Osteoblast (primary cell): ENCODE data around the gene MT1G. TPM values are rescaled to one million over a fixed set of nuclear protein-coding genes. Genes with fewer than 3 reads are reported as not detected.

ENCODE experiments used
- DNase-seq: peaks from one replicate; pipeline ENCODE4 v3.0.0; 2011; ENCODE audit warnings: low spot score, mixed read lengths; ENCODE audit not compliant: insufficient read length; ENCODE audit errors: missing footprints
- H2AFZ ChIP-seq: 2 replicates; pipeline ENCODE4 v1.6.0; 2011; ENCODE audit warnings: mild to moderate bottlenecking, low read length
- H3K27ac ChIP-seq: 2 replicates; pipeline ENCODE4 v1.5.1; 2011; ENCODE audit warnings: mild to moderate bottlenecking, low read depth, low read length, moderate library complexity
- H3K27me3 ChIP-seq: 2 replicates; pipeline ENCODE4 v1.6.0; 2012; ENCODE audit warnings: mild to moderate bottlenecking, control low read depth, inconsistent platforms, low read length, moderate library complexity; ENCODE audit not compliant: insufficient read depth
- H3K36me3 ChIP-seq: 2 replicates; pipeline ENCODE4 v1.5.1; 2011; ENCODE audit warnings: mild to moderate bottlenecking, low read length, control low read depth, moderate library complexity; ENCODE audit not compliant: insufficient read depth
- H3K4me1 ChIP-seq: 2 replicates; pipeline ENCODE4 v1.5.1; 2011; ENCODE audit warnings: mild to moderate bottlenecking, low read length, control low read depth, moderate library complexity; ENCODE audit not compliant: insufficient read depth
- H3K4me2 ChIP-seq: 2 replicates; pipeline ENCODE4 v1.6.0; 2011; ENCODE audit warnings: mild to moderate bottlenecking, low read length; ENCODE audit not compliant: insufficient read depth
- H3K4me3 ChIP-seq: fragments of 200-600 bp; sonication (generic); 3 replicates; pipeline ENCODE4 v1.5.1; 2012; ENCODE audit warnings: mild to moderate bottlenecking, low read length, inconsistent platforms; ENCODE audit not compliant: insufficient read depth
- H3K79me2 ChIP-seq: 2 replicates; pipeline ENCODE4 v1.6.0; 2012; ENCODE audit warnings: mild to moderate bottlenecking, low read length, control low read depth, inconsistent platforms; ENCODE audit not compliant: insufficient read depth
- H3K9me3 ChIP-seq: 2 replicates; pipeline ENCODE4 v1.5.1; 2011; ENCODE audit warnings: low read depth, low read length, control low read depth
- H4K20me1 ChIP-seq: 2 replicates; pipeline ENCODE4 v1.6.0; 2012; ENCODE audit warnings: mild to moderate bottlenecking, low read length, control low read depth; ENCODE audit not compliant: insufficient read depth
- total RNA-seq: library from RNA; depleted of rRNA; stranded (reverse); fragments of >200 nt; gene quantifications from 2 replicates; pipeline ENCODE4 v1.2.3, GENCODE V29; 2012
- TF ChIP-seq, protein P1 (sequence below): IDR thresholded peaks from 2 replicates; pipeline ENCODE4 v1.5.1; 2011; ENCODE audit warnings: mild to moderate bottlenecking, low read depth, low read length, moderate library complexity; ENCODE audit errors: extremely low read depth

The MT1G gene
- total RNA-seq, 1 donor: not detected

DNA sequence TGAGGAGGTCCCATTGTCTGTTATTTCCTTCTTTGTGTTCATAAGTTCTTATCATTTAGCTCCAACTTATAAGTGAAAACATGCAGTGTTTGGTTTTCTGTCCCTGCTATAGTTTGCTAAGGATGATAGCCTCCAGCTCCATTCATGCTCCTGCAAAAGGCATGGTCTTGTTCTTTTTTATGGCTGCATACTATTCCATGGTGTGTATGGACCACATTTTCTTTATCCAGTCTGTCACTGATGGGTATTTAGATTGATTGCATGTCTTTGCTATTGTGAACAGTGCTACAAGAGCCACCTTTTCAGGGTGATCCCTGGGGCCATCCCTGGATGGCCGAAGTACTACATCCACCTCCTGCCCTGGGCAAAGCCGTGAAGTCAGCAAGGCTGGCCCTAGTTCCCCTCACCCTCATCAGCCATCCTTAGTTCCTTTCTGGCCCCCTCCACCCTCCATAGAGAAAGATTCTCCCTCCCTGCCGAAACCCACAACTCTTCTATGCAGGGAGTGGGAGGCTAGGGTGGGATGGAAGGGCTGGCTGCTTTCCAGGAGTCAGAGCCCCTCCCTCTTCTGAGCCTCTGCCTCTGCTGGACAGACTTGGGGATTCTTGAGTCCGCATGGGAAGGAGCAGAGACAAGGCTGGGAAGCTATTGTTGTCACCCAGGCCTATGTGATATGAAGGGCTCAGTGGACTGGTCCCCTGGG lies 22.7 kb upstream of the MT1G start:
- no peak overlapping the region for H3K4me2 ChIP-seq
- H2AFZ ChIP-seq: no peak overlapping the region
- H3K4me1 ChIP-seq: no peaks in the 10 kb centered on the region
- no peak overlapping the region for H3K4me3 ChIP-seq
- H4K20me1 ChIP-seq: no peaks in the 10 kb centered on the region
- H3K79me2 ChIP-seq: no peaks in the 10 kb centered on the region
- DNase-seq: no peak
- H3K36me3 ChIP-seq: no peaks in the 10 kb centered on the region
- TF ChIP-seq, protein P1, sequence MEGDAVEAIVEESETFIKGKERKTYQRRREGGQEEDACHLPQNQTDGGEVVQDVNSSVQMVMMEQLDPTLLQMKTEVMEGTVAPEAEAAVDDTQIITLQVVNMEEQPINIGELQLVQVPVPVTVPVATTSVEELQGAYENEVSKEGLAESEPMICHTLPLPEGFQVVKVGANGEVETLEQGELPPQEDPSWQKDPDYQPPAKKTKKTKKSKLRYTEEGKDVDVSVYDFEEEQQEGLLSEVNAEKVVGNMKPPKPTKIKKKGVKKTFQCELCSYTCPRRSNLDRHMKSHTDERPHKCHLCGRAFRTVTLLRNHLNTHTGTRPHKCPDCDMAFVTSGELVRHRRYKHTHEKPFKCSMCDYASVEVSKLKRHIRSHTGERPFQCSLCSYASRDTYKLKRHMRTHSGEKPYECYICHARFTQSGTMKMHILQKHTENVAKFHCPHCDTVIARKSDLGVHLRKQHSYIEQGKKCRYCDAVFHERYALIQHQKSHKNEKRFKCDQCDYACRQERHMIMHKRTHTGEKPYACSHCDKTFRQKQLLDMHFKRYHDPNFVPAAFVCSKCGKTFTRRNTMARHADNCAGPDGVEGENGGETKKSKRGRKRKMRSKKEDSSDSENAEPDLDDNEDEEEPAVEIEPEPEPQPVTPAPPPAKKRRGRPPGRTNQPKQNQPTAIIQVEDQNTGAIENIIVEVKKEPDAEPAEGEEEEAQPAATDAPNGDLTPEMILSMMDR: no peak
- no peaks in the 10 kb centered on the region for H3K27me3 ChIP-seq
- no peak overlapping the region for H3K27ac ChIP-seq
- H3K9me3 ChIP-seq: no peaks in the 10 kb centered on the region

DNA sequence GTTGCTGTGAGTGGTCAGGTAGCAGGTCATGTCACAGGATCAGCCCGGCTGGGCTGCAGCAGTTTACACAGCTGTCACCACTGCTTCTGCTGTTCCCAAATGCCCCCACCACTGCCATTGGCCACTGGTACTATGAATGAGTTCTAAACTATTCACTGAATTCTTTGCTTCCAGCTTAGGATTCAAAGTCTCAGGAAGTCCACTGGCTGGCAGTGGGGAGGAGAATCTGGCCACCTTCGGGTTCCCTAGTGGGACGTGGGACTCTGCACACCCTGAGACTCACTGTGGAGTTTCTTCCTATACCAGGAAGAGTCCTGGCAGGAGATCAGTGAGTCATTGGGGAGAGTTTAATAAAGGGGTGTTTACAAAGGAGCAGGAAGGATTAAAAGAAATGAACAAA lies 21.3 kb upstream of the MT1G start:
- H3K9me3 ChIP-seq: no peaks in the 10 kb centered on the region
- no peaks in the 10 kb centered on the region for H3K36me3 ChIP-seq
- no peaks in the 10 kb centered on the region for H3K79me2 ChIP-seq
- TF ChIP-seq, protein P1: no peak
- no peak overlapping the region for H3K4me3 ChIP-seq
- DNase-seq: no peak
- H3K4me1 ChIP-seq: no peaks in the 10 kb centered on the region
- no peaks in the 10 kb centered on the region for H3K27me3 ChIP-seq
- H2AFZ ChIP-seq: no peak overlapping the region
- H4K20me1 ChIP-seq: no peaks in the 10 kb centered on the region
- no peak overlapping the region for H3K4me2 ChIP-seq
- H3K27ac ChIP-seq: no peak overlapping the region

DNA sequence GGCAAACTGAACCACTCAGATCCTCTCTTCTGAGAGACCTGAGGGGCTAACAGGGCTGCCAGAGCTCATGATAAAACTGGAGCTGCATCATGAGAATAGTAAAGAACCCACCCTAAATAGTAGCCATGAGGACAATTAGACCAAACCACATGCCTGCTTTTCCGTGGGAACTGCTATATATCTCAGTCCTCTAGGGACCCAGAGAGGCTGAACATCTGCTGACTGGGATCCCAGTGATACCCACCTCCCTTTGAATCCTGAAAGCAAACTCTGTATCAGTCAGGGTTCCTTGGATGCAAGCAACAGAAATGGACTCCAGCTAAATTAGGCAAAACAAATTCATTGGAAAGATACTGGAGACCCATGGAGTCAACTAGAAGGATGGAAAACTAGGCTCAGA lies 20.9 kb upstream of the MT1G start:
- Histone ChIP-seq H3K4me2 (no peak overlapping the region), H3K27me3 (no peaks in the 10 kb centered on the region), H2AFZ (no peak overlapping the region), H3K79me2 (no peaks in the 10 kb centered on the region), H3K36me3 (no peaks in the 10 kb centered on the region), H4K20me1 (no peaks in the 10 kb centered on the region), H3K9me3 (no peaks in the 10 kb centered on the region), H3K4me1 (peaks cover under 1% of the 10 kb centered on the region), H3K4me3 (no peak overlapping the region), H3K27ac (no peak overlapping the region)
- TF ChIP-seq, protein P1: no peak
- DNase-seq: no peak

GRCh38 chr16:56686758-56687157 lies 18.9 kb upstream of the MT1G start:
- H3K4me2 ChIP-seq: no peak overlapping the region
- TF ChIP-seq, protein P1: no peak
- H3K4me3 ChIP-seq: no peak overlapping the region

More at GRCh38 chr16:56686758-56687157, 18.9 kb upstream of the MT1G start:
- Histone ChIP-seq H3K4me1 (peaks cover 14% of the 10 kb centered on the region), H2AFZ (no peak overlapping the region), H4K20me1 (no peaks in the 10 kb centered on the region), H3K27ac (no peak overlapping the region), H3K27me3 (no peaks in the 10 kb centered on the region), H3K9me3 (no peaks in the 10 kb centered on the region), H3K36me3 (no peaks in the 10 kb centered on the region), H3K79me2 (no peaks in the 10 kb centered on the region)
- DNase-seq: no peak
